Measurements from ENCODE around the gene VEGFB.

Gene VEGFB

DNA sequence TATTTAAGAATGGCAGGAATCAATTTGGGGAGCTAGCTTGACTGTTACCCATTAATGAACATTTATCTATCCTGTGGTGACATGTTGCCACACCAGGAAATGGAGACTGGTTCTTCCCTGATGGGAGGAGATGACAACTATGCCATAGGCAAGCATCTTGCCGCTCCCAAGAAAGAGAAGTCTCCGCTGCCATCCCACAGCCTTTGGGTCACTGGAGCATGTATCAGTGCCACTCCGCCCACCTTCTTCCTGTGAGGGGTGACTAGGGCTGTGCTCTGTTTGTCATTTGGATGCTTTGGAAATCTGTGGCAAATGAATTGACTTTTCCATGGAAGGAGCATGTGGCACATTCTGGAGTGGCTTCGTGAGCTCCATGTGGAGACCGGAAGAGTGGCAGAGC, 42.0 kb upstream of the VEGFB start:
- no peak for TF ChIP-seq ZBTB7A (IDR thresholded peaks at IDR 0.05; ENCODE audit: low read depth)

DNA sequence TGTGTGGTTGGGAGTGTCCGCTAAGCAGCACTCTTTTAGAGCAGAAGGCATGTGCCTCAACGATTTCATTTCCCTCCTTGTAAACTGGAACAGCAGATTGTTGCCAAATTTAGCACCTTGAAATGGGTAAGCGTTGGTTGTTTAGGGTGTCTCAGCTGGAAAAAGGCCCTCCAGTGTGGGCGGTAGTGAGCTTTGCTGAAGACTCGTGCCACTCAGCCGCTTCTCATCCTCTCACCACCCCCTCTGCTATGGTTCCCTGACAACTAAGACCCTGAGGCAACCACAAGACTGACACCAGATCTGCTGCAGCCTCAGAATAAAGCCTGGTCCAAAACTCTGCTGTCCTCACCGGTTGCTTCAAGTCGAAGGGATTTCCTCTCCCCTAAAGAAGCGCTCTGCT, 37.8 kb upstream of the VEGFB start:
- TF ChIP-seq, protein P1, sequence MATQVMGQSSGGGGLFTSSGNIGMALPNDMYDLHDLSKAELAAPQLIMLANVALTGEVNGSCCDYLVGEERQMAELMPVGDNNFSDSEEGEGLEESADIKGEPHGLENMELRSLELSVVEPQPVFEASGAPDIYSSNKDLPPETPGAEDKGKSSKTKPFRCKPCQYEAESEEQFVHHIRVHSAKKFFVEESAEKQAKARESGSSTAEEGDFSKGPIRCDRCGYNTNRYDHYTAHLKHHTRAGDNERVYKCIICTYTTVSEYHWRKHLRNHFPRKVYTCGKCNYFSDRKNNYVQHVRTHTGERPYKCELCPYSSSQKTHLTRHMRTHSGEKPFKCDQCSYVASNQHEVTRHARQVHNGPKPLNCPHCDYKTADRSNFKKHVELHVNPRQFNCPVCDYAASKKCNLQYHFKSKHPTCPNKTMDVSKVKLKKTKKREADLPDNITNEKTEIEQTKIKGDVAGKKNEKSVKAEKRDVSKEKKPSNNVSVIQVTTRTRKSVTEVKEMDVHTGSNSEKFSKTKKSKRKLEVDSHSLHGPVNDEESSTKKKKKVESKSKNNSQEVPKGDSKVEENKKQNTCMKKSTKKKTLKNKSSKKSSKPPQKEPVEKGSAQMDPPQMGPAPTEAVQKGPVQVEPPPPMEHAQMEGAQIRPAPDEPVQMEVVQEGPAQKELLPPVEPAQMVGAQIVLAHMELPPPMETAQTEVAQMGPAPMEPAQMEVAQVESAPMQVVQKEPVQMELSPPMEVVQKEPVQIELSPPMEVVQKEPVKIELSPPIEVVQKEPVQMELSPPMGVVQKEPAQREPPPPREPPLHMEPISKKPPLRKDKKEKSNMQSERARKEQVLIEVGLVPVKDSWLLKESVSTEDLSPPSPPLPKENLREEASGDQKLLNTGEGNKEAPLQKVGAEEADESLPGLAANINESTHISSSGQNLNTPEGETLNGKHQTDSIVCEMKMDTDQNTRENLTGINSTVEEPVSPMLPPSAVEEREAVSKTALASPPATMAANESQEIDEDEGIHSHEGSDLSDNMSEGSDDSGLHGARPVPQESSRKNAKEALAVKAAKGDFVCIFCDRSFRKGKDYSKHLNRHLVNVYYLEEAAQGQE (IDR thresholded peaks at IDR 0.05; ENCODE audit: low read depth): no peak
- no peak for TF ChIP-seq RAD21 (IDR thresholded peaks at IDR 0.05; ENCODE audit: low read depth)
- TF ChIP-seq NFIC (IDR thresholded peaks at IDR 0.05): no peak
- TF ChIP-seq EGR1 (IDR thresholded peaks at IDR 0.05): no peak
- TF ChIP-seq, protein P2, sequence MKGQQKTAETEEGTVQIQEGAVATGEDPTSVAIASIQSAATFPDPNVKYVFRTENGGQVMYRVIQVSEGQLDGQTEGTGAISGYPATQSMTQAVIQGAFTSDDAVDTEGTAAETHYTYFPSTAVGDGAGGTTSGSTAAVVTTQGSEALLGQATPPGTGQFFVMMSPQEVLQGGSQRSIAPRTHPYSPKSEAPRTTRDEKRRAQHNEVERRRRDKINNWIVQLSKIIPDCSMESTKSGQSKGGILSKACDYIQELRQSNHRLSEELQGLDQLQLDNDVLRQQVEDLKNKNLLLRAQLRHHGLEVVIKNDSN (IDR thresholded peaks at IDR 0.05): no peak
- no peak for TF ChIP-seq CREB1 (IDR thresholded peaks at IDR 0.05; ENCODE audit: low read depth)
- no peak for TF ChIP-seq TEAD4 (IDR thresholded peaks at IDR 0.05)
- no peak for TF ChIP-seq EP300 (IDR thresholded peaks at IDR 0.05; ENCODE audit: borderline replicate concordance)
- no peak for TF ChIP-seq ZBTB7A (IDR thresholded peaks at IDR 0.05; ENCODE audit: low read depth)
- TF ChIP-seq CEBPB (IDR thresholded peaks at IDR 0.05): no peak
- TF ChIP-seq FOXM1 (IDR thresholded peaks at IDR 0.05; ENCODE audit: borderline replicate concordance, low read depth): no peak
- TF ChIP-seq YY1 (IDR thresholded peaks at IDR 0.05; ENCODE audit: low read depth): no peak
- TF ChIP-seq TAF1 (IDR thresholded peaks at IDR 0.05; ENCODE audit: low read depth): no peak
- TF ChIP-seq, protein P3, sequence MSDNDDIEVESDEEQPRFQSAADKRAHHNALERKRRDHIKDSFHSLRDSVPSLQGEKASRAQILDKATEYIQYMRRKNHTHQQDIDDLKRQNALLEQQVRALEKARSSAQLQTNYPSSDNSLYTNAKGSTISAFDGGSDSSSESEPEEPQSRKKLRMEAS (IDR thresholded peaks at IDR 0.05): no peak
- no peak for TF ChIP-seq TCF12 (IDR thresholded peaks at IDR 0.05; ENCODE audit: low read depth)

DNA sequence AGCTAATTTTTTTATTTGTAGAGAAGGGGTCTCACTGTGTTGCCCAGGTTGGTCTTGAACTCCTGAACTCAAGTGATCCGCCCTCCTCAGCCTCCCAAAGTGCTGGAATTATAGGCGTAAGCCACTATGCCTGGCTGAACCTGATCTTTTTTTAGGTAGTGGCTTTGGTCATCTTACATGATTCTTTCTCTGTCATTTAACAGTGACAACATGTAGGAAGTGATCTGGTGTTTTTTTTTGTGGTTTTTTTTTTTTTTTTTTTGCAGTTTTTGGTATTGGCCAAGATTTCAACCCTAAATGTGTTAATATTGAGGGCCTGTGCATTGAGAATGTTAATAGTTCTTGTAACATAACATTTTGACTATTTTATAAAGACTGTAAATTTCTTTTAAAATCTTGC, 35.9 kb upstream of the VEGFB start:
- TF ChIP-seq EP300 (IDR thresholded peaks at IDR 0.05; ENCODE audit: borderline replicate concordance): no peak
- TF ChIP-seq, protein P1 (IDR thresholded peaks at IDR 0.05; ENCODE audit: low read depth): no peak
- TF ChIP-seq ZBTB7A (IDR thresholded peaks at IDR 0.05; ENCODE audit: low read depth): no peak
- TF ChIP-seq CREB1 (IDR thresholded peaks at IDR 0.05; ENCODE audit: low read depth): no peak
- TF ChIP-seq YY1 (IDR thresholded peaks at IDR 0.05; ENCODE audit: low read depth): no peak
- TF ChIP-seq CEBPB (IDR thresholded peaks at IDR 0.05): no peak

DNA sequence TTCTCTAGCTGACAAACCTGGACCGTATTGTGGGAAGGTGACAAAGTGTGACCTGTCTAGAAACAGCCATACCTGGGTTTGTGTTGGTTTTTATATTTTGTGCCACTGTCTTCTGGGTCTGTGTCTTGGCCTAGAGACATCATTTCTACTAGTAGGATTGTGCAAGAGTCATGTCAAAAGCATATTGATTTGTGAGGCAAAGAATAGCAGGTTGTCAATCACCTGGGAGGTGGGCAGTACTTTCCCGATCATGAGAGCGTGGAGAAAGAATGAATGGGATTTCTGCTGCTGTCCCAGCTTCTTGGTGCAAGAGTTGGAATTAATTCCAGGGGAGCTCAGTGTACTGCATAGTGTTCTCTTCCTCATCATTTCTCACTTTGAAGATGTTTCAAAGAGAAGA, 32.8 kb upstream of the VEGFB start:
- TF ChIP-seq NFIC (IDR thresholded peaks at IDR 0.05): no peak
- 0 out of 2 replicates have a peak, but pooled peaks have one; percentile 3 for TF ChIP-seq CEBPB (IDR thresholded peaks at IDR 0.05)

DNA sequence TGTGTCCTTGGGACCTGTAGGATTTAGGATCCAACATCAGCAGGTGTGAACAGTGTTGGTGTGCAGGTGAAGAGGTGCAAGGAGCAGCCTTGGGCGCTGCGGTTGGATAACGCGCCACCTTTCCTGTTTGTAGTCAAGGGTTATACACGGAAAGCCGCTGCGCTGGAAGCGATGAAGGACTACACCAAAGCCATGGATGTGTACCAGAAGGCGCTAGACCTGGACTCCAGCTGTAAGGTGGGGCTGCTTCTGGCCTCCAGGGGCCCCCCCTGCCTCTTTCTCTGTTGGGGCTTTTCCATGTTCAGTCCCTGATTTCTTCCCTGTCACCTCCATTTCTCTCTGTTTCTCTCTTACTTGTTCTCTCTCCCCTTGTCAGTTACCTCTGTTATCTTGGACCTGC, 31.4 kb upstream of the VEGFB start:
- TF ChIP-seq, protein P3 (IDR thresholded peaks at IDR 0.05): no peak
- TF ChIP-seq EP300 (IDR thresholded peaks at IDR 0.05; ENCODE audit: borderline replicate concordance) (no peak), TAF1 (IDR thresholded peaks at IDR 0.05; ENCODE audit: low read depth) (no peak), NFIC (IDR thresholded peaks at IDR 0.05) (no peak), ZBTB7A (IDR thresholded peaks at IDR 0.05; ENCODE audit: low read depth) (no peak), TCF12 (IDR thresholded peaks at IDR 0.05; ENCODE audit: low read depth) (no peak), TEAD4 (IDR thresholded peaks at IDR 0.05) (no peak), YY1 (IDR thresholded peaks at IDR 0.05; ENCODE audit: low read depth) (no peak), CEBPB (IDR thresholded peaks at IDR 0.05) (no peak), EGR1 (IDR thresholded peaks at IDR 0.05) (no peak), FOXM1 (IDR thresholded peaks at IDR 0.05; ENCODE audit: borderline replicate concordance, low read depth) (no peak), RAD21 (IDR thresholded peaks at IDR 0.05; ENCODE audit: low read depth) (no peak), CREB1 (IDR thresholded peaks at IDR 0.05; ENCODE audit: low read depth) (no peak)
- TF ChIP-seq, protein P2 (IDR thresholded peaks at IDR 0.05): no peak
- TF ChIP-seq, protein P1 (IDR thresholded peaks at IDR 0.05; ENCODE audit: low read depth): no peak
